Measurements from ENCODE around the gene TTC39C. TPM values are rescaled to one million over a fixed set of nuclear protein-coding genes. Genes with fewer than 3 reads are reported as not detected.

TTC39C gene
- total and polyA plus RNA-seq, 2 experiments from 2014 or later = 4.1 to 6.0 TPM

GRCh38 chr18:24011123-24011917 lies 3.2 kb upstream of the TTC39C start:
- TF ChIP-seq, protein P1, sequence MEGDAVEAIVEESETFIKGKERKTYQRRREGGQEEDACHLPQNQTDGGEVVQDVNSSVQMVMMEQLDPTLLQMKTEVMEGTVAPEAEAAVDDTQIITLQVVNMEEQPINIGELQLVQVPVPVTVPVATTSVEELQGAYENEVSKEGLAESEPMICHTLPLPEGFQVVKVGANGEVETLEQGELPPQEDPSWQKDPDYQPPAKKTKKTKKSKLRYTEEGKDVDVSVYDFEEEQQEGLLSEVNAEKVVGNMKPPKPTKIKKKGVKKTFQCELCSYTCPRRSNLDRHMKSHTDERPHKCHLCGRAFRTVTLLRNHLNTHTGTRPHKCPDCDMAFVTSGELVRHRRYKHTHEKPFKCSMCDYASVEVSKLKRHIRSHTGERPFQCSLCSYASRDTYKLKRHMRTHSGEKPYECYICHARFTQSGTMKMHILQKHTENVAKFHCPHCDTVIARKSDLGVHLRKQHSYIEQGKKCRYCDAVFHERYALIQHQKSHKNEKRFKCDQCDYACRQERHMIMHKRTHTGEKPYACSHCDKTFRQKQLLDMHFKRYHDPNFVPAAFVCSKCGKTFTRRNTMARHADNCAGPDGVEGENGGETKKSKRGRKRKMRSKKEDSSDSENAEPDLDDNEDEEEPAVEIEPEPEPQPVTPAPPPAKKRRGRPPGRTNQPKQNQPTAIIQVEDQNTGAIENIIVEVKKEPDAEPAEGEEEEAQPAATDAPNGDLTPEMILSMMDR (IDR thresholded peaks at IDR 0.05; ENCODE audit: low read depth, low read length) = no peak
- peaks cover 31% of the 10 kb centered on the region for H3K27me3 ChIP-seq

DNA sequence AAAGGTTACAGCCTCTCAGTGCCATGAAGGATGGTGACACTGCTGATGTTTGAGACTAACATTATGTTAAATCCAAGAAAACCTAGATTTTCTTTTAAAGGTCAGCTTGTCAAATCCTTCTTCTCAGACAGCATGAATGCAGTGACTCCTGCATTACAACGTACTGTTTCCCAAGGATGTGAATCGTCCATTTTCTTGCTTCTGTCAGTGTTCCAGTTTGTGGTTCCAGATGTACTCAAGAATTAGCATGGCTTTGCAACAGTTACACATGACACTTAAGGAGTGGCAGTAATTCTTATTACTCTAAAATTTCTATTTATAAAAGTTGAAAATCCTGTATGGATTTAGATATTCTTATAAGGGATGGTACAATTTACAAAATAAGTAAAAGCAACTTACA lies 1.5 kb upstream of the TTC39C start:
- Histone ChIP-seq H3K4me1 (ENCODE audit: low read depth) (peaks cover 7% of the 10 kb centered on the region), H3K27me3 (peaks cover 35% of the 10 kb centered on the region)
- no peak for DNase-seq (ENCODE audit: low read depth in 1 of 2, low spot score in 1 of 2)

More at GRCh38 chr18:24011123-24011917, 3.2 kb upstream of the TTC39C start:
- H3K9me3 ChIP-seq (ENCODE audit: low read depth) = no peaks in the 10 kb centered on the region
- H3K27ac ChIP-seq = no peak overlapping the region
- H3K4me1 ChIP-seq (ENCODE audit: low read depth) = peaks cover 7% of the 10 kb centered on the region
- H3K4me3 ChIP-seq = no peak overlapping the region
- no peak for DNase-seq (ENCODE audit: low read depth in 1 of 2, low spot score in 1 of 2)
- H3K36me3 ChIP-seq = no peaks in the 10 kb centered on the region

DNA sequence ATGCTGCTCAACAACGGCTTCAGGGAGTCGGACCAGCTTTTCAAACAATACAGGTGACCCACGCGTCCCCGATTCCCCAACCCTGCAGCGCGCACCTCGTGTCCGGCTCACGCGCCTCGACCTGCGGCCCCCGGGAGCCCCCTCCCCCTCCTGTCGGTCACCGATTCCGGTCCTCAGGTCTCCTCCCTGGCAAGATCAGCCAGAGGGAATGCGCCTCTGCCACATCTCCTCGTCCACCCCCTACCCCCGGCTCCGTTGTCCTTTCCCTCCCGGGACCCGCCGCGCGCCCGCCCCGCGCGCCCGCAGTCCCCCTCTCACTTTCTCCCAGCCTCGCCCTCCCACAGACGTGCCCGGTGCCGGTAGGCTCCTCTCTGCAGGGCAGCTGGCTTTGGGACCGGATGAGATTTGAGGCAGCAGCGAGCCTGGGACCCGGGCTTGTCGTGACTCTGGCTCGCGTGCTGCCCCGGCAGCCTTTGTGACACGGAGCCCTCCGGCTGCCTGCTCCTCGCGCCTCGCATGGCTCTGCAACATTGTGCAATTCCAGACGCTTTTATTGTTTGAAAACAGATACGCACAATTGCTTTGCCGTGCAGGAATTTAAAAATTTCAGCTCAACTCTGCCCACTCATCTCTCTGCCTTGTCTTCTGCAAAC lies 558 bp downstream of the TTC39C start:
- TF ChIP-seq, protein P1 (IDR thresholded peaks at IDR 0.05; ENCODE audit: low read depth, low read length) = no peak
- peak; percentile 51 to 80 for DNase-seq (ENCODE audit: low read depth in 1 of 2, low spot score in 1 of 2)
- no peak overlapping the region for H3K27ac ChIP-seq

More for the DNA sequence above, 1.5 kb upstream of the TTC39C start:
- H3K27ac ChIP-seq = no peak overlapping the region
- TF ChIP-seq, protein P1 (IDR thresholded peaks at IDR 0.05; ENCODE audit: low read depth, low read length) = no peak
- H3K36me3 ChIP-seq = no peaks in the 10 kb centered on the region
- H3K4me3 ChIP-seq = no peak overlapping the region
- H3K9me3 ChIP-seq (ENCODE audit: low read depth) = no peaks in the 10 kb centered on the region

DNA sequence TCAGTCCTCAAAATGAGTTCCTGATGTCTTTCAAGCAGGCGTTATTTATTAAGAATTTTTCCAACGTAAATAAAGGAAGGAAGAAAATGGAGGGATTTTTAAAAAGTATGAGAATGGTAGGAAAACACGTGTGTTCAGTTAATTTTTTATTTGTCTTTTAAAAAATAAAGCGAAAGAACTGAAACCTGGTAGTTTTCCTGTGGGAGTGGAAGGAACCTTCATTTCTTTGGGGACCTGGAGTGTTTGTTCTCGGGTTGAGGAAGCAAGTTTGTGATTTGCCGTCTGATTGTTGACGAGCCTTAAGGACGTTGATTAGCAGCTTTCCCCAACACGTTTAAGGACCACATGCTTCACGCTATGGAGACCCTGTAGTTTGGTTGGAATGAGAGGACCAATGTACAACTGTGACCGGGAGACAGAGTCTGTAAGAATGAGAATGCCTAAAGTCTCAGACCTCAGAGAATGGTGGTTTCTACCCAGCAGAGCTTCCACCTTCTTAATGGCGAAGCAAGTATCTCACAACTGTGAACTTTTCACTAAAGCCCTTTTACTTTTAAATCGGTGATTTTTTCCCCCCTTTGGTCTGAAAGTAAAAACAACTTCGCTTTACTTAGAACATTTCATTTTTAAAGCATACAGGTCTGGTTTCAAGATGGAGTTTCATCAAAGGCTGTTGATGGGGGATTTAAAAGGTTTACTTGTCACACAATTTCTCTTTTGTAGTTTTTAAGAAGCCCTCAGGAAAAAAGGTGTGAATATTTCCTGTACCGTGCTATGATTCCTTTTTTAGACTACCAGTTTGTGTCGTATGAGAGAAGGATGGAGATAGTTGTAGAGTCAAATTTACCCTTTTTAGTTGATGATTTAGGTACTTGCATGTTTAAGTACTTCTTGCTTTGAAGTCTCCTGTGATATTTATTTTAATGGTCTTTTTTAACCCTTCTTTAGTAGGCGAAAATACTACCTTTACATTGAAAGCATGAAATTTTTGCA lies 1.4 kb downstream of the TTC39C start:
- Histone ChIP-seq H3K9me3 (ENCODE audit: low read depth) (no peaks in the 10 kb centered on the region), H3K36me3 (no peaks in the 10 kb centered on the region), H3K4me1 (ENCODE audit: low read depth) (peaks cover 7% of the 10 kb centered on the region), H3K27ac (no peak overlapping the region), H3K4me3 (peak overlapping the region; percentile 90), H3K27me3 (peaks cover 35% of the 10 kb centered on the region)
- DNase-seq (ENCODE audit: low read depth in 1 of 2, low spot score in 1 of 2) = no peak
- TF ChIP-seq, protein P1 (IDR thresholded peaks at IDR 0.05; ENCODE audit: low read depth, low read length) = no peak

More for the DNA sequence above, 558 bp downstream of the TTC39C start:
- H3K9me3 ChIP-seq (ENCODE audit: low read depth) = no peaks in the 10 kb centered on the region
- no peaks in the 10 kb centered on the region for H3K36me3 ChIP-seq
- H3K27me3 ChIP-seq = peaks cover 35% of the 10 kb centered on the region
- peaks cover 7% of the 10 kb centered on the region for H3K4me1 ChIP-seq (ENCODE audit: low read depth)
- peak overlapping the region; percentile 90 for H3K4me3 ChIP-seq

- peak in 1 of 2 donors; percentile 11 for DNase-seq (ENCODE audit: low read depth in 1 of 2, low spot score in 1 of 2)
- Histone ChIP-seq H3K4me3 (no peak overlapping the region), H3K36me3 (no peaks in the 10 kb centered on the region), H3K27ac (no peak overlapping the region), H3K9me3 (ENCODE audit: low read depth) (no peaks in the 10 kb centered on the region), H3K4me1 (ENCODE audit: low read depth) (peaks cover 7% of the 10 kb centered on the region), H3K27me3 (peaks cover 35% of the 10 kb centered on the region)
- TF ChIP-seq, protein P1 (IDR thresholded peaks at IDR 0.05; ENCODE audit: low read depth, low read length) = peak; percentile 41
Measured at GRCh38 chr18:24016643-24017042, 2.1 kb downstream of the TTC39C start.

All from cardiac muscle cell (in vitro differentiated cells and primary cell).